Sigmoid colon (tissue), 4 donors: ENCODE measurements around the gene SERF2.

Experiments used
- CTCF ChIP-seq, 4 experiments: fragments of 450-650 bp in 3 of 4; fragments of 200-600 bp in 1 of 4; IDR thresholded peaks; one replicate each; pipeline ENCODE4 v1.5.1; 2016 to 2019; ENCODE audit warnings: antibody characterized with exemption in 4 of 4, mild to moderate bottlenecking in 3 of 4, moderate library complexity in 2 of 4
- EP300 ChIP-seq, 4 donors: sonication (generic); formaldehyde crosslinking; IDR thresholded peaks; one replicate each; pipeline ENCODE4 v1.6.1; 2017; ENCODE audit warnings: antibody characterized with exemption in 4 of 4
- POLR2AphosphoS5 ChIP-seq, 4 donors: sonication (generic); formaldehyde crosslinking; IDR thresholded peaks; one replicate each; pipeline ENCODE4 v1.6.1; 2017; ENCODE audit warnings: antibody characterized with exemption in 4 of 4

GRCh38 chr15:43793647-43794046 is 1.5 kb downstream of the SERF2 start:
- TF ChIP-seq CTCF (IDR thresholded peaks at IDR 0.05) = no peak
- no peak for TF ChIP-seq EP300 (IDR thresholded peaks at IDR 0.05)
- no peak for TF ChIP-seq POLR2AphosphoS5 (IDR thresholded peaks at IDR 0.05)
